Umbilical cord (tissue), 2 donors: ENCODE measurements around the gene FAM163A. TPM values are rescaled to one million over a fixed set of nuclear protein-coding genes. Genes with fewer than 3 reads are reported as not detected.
"Not testable (repeated sequence)": the region's sequence is repeated elsewhere in the genome, so short reads cannot be mapped to it uniquely, and the experiment has no call there.

Experiments used
- DNase-seq: peaks from one replicate; pipeline ENCODE4 v3.0.0-alpha.2; 2015; ENCODE audit warnings: low spot score
- total RNA-seq: library from RNA; depleted of rRNA; stranded (reverse); fragments of >200 nt; gene quantifications from one replicate; pipeline ENCODE4 v1.2.3, GENCODE V29; 2014; ENCODE audit warnings: low replicate concordance; ENCODE audit not compliant: insufficient read depth

FAM163A gene
- 3.6 TPM for total RNA-seq

DNA sequence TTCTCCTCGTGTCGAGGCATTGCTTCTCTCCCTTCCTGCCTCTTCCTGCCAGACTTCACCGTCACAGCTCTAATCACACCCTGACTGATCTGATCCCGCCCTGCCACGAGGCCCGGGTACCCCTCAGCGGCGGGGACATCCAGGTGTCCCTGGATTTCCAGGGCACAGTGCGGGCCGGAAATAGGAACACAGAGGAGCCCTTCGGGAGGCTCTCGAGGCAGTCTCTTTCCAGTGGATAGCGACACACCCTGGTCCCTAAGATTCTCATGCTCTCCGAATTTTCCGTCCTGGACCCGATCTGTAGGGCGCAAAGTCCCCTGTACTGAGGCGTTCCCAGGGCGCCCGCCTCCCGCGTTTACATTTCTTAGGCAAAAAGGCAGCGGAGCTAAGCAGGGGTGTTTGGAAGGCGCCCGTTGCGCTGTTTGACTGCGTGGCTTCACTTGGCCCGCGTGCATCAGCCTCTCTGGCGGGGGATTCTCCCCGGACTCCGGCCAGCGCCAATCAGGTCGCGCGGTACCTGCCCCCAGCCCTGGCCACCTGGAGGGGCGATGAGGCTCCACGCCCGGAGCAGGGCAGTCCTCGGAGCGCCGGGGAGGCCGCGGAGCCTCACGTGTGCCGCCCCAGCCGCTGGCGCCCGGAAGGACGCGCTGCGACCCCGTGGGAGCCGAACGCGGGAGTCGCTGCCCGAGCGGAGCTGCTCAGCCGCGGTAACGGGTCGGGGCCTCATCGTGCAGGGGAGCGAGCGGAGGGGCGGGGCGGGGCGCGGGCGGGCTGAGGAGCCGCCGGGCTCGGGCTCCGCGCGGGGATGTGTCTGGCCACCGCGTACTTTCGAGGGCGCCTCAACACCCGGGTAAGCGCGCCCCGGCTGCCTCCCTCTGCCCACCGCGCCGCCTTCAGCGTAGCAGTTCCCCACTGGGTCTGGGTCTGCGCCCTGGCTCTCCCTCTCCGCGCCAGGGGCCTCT, at the start of gene FAM163A:
FAM163A (plus strand) TSS at position 575 of the 962 bp plus-strand sequence. CDS start 69,807 bp downstream, outside the sequence.
- DNase-seq = no peak

DNA sequence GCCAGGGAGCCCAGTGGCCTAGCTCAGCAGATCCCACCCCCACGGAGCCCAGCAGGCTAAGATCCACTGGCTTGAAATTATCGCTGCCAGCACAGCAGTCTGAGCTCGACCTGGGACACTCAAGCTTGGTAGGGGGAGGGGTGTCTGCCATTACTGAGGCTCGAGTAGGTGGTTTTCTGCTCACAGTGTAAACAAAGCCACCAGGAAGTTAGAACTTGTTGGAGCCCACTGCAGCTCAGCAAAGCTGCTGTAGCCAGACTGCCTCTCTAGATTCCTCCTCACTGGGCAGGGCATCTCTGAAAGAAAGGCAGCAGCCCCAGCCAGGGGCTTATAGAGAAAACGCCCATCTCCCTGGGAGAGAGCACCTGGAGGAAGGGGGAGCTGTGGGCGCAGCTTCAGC, 48.6 kb upstream of the FAM163A start:
- not testable (repeated sequence) for DNase-seq

DNA sequence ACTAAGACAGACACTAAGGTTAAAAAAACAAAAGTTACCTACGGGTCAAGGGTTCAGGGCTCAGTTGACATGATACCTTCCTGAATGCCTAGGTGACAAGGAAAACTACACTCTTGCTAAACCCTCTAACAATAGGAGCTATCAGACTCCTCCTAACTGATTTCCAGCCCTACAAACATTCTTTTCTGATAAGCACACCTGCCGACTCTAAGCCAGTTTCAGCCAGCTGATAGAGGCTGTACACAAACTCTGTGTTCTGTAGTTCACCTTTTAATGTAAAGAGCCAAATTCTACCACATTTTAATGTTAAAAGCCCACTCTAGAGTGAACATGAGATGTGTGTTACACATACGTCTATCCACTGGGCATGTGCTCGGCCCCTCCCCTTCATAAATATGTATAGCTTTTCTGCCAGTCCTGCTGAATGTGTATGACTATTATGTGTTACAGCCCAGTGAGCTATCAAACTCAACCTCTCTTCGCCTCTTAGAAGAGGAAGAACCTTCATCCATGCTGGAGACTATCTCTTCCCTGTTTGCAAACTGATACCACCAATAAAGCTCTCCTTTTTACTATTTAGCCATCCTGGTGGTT, 40.0 kb upstream of the FAM163A start:
- no peak for DNase-seq

DNA sequence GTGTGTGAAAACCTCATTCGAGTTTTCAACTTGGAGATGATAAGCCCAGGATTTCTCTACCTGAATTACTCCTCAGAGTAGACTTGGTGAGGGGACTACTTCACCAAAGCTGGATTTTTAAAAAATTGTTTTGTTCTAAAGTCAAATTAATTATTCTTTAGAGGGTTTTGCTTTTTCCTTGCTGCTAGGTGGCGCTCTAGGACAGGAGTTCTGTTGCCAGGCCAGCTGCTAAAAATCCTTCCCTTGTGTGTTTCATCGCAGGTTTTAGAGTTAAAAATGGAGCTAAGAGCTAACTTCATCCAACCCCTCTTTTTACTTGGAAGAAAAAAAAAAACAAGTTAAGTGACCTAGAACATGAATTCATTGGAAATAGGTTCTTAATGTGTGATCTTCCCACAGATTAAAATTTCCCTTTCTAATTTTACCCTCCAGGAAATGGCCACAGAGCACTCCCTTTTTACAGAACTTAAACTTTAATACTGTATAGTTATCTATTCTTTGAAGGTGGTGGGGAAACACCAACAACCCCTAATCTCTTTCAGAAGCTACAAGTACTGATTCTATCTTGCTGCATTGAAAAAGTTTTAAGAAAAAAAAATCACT, 36.7 kb upstream of the FAM163A start:
- peak; percentile 72 for DNase-seq

DNA sequence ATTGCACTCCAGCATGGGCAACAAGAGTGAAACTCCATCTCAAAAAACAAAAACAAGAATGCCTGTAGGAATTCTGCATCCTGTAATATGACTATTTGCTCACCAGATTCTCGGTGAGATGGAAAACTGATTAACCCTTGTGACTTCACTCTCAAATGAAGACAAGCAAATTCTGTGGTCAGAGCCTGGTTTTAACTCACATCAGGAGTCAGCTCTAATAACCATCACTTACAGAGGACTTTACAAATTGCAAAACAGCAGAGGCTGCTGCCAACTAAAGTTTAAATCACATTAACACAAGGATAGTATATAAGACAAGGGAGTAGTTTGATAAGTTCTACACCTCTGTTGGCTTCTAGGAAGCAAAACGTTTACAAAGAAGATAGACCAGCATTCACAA, 35.7 kb upstream of the FAM163A start:
- no peak for DNase-seq

DNA sequence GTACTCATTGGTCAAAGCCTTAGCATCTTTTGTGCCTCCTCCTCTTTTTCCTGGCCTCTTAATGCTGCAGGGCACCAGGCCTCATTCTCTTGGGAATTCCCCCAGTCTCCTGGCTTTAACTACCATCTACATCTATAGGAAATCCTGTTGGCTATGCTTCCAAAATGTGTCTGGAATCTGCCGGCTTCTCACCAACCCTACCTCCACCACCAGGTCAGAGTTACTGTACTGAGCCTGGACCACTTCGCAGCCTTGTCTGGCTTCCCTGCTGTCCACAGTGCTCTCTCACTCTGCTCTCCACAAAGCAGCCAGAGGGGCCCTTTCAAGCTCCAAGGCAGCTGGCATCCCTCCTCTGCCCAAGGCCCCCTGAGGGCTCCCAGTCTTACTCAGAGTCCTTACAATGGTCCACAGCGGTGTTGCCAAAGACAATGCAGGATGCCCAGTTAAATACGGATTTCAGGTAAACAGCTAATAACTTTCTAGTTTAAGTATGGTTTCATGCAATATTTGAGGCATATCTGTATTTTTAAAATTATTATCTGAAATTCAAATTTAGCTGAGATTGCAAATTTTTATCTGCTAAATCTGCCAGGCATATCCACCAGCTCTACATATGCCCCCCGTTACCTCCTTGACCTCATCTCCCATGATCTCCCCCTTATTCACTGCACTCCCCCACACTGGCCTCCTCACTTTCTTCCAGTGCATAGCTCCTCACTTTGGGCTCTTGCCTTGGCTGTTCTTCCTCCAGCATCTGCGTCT, 34.5 kb upstream of the FAM163A start:
- DNase-seq = no peak

DNA sequence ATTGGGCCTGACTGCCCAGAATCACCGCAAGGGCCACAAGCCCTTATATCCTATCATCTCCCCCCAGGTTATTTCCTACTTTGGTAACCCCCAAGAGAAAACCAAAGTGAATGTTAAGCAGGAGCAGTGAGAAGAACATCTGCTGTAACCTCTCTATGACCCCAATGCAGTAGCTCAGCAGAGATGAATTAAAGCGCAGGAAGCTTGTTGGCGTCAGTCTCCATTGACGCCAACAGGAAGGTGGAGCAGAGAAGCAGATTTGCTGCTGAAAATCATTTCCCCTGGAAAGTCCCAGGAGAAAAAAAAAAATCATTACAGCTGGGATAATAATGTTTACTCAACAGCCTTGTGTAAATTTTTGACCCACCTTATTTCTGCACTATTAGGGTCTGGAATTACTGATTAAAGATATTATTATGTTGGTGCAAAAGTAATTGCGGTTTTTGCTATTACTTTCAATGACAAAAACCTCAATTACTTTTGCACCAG, 33.2 kb upstream of the FAM163A start:
- peak; percentile 66 for DNase-seq

DNA sequence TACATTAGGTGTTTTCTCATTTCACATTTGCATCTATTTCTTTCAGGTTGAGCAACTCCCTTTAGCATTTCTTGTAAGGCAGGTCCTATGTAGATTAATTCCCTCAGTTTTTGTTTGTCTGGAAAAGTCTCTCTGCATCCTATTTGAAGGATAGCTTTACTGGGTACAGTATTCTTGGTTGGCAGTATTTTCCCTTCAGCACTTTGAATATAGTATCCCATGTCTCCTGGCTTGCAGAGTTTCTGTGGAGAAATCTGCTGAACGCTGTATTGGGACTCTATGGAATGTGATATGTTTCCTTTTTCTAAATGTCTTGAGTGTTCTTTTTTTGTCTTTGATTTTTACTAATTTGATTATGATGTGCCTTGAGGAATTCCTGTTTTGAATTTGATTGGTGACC, 28.9 kb upstream of the FAM163A start:
- DNase-seq = no peak

DNA sequence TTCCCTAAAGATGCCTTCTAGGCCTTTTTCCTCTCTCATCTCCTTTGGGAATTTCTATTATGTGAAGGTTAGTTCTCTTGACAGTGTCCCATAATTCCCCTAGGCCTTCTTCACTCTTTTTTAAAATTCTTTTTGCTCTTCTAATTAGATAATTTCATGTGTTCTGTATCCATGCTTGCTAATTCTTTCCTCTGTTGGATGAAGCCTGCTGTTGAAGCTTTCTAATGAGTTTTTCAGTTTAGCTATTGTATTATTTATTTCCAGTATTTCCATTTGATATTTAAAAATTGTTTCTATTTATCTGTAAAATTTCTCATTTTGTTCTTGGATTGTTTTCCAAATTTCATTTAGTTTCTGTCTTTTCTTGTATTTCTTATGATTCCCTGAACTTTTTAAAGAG, 28.5 kb upstream of the FAM163A start:
- DNase-seq = no peak

DNA sequence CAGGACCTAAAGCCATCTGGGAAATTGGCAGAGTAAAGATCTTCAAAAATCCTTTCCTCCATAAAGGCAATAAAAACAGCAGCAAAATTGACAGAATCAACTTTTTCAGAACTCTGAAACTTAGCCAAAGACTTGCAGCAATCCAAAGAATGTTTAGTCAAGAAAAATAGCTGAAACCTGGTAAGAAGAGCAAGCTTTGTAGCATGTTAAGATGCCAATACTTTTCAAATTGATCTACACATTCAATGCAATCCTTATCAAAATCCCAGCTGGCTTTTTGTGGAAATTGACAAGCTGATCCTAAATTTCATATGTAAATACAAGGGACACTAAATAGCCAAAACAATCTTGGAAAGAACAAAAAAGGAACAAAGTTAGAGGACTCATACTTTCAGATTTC, 23.8 kb upstream of the FAM163A start:
- no peak for DNase-seq

DNA sequence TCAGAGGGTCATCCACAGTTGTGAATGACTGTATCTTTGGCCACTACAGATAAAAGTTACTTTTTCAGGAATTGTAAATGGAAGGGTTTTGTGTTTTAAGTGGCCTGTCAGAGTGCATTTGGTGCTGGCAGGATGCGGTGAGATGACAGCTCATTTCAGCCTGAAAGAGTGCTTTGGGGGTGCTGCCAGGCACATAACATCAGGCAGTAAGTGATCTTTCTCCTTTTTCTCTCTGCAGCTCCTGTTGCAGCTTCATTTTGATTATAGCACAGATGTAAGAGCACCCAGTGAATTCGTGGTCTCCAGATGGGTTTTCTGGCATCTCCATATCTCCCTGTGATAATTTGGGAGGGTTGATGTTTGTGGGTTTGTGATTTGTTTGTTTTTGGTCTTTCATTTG, 14.8 kb upstream of the FAM163A start:
- no peak for DNase-seq

DNA sequence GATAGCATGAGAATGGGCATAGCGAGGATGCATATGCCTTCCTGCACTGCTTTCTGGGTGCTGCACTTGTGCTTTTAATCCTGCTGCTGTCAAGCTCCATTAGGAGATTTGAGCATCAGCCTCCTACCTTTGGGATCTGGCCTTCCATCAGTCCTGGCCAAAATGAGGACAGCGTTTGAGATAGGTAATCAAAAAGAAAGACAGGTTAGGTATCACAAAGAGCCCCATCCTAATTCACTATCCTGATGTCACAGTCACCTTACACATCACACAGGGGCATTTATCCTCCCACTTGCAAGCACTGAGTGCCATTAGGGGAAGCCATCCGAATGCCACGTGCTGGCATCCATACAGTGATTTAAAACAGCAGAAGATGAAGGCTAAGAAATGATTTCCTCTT, 13.2 kb upstream of the FAM163A start:
- no peak for DNase-seq

DNA sequence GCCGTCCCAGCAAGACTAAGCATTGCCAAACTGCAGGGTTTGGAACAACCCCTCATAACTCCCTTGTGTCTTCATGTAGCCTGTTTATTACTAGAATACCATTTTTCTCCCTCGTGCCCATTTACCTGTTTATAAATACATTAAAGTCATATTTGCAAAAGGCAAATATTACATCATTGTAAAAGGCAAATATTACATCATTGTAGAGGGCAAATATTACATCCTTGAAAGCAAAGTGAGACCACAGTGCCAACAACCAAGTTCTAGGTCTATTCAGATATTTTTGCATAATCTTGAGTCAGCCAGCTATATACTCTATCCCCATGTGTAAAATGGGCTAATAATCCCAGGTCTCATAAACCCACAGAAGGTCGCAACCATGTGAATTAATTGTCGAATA, 11.4 kb upstream of the FAM163A start:
- DNase-seq = no peak

DNA sequence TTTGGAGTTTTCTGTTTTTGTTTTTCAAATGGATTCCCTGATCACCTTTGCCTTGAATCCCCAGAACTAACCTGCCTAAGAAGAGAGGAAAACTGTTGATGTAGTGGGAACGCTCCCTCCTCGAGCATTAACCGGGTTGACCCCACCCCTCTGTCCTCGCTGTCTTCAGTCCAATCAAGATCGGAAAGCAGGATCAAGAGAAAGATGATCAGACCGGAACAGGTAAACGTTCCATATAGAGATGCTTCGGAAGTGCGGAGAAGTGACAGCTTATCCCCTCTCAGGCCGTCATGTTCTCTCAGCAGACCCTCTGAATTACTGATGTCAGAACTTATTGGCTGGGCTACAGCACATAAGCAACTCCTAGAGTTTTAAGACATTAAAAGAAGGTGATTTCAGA, 800 bp upstream of the FAM163A start:
- DNase-seq = no peak

DNA sequence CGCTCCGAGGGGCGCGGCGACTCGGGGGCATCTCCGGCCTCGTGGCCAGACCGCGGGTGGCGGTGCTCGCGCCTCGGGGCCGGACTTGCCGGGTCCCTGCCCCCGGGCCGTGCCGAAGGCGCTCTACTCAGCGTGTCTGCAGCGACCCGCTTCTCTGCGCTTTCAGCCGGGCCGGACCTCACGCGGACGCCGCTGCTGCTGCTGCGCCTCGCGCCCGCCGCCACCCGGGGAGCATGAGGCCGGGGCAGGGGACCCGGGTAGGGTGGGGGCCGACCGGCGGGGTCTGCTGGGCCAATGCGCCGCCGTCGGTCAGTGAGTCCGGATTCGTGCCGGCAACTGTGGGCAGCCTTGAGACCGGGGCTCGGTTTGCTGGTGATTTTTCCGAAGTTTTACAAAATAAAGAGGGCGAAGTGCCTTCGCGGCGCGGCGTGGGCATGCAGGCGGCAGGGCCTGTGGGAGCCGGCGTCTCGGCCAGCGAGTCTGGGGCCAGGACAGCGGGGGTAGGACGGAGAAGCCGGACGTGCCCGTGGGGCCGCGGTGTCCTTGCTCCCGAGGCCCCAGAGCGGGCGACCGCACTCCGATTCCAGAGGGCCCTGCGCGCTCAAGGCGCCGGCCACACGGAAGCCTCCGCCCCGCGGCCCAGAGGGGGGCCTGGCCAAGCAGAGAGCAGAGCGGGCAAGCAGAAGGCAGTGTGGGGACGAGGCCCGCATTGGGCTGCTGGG, 749 bp downstream of the FAM163A start:
- DNase-seq = no peak

DNA sequence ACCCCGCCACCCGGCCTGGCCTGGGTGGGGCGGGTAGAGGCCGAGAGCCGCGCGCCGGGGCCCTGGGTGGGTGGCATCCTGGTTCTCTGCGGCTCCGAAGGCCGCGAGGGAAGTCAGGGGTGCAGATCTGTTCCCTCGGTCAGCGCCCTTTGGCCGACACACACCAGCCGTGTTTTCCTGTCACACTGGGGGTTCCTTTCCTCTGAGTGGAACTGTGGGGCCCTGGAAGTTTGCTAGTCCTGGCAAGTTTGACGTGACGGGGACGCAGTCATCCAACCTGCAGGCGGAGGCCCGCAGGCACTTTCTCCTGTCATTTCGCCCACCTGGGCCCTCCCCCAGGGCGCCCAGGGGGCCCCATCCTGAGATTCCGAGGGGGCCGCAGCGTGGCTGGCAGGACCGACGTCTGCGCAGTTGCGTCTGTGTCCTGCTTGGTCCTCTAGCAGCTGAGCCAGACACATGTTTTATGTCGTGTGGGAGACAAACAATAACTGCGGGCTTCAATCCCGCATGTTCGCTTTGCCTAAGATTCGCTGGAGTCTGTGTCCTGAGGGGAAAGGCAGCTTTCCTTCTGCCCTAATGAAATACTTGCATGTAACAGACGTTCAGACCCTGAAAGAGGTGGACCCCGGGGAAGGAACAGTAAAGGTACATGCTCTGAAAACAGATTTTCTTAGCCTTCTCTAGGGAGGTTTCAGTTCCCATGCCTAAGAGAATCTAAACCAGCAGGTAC, 1.5 kb downstream of the FAM163A start:
- DNase-seq = no peak

DNA sequence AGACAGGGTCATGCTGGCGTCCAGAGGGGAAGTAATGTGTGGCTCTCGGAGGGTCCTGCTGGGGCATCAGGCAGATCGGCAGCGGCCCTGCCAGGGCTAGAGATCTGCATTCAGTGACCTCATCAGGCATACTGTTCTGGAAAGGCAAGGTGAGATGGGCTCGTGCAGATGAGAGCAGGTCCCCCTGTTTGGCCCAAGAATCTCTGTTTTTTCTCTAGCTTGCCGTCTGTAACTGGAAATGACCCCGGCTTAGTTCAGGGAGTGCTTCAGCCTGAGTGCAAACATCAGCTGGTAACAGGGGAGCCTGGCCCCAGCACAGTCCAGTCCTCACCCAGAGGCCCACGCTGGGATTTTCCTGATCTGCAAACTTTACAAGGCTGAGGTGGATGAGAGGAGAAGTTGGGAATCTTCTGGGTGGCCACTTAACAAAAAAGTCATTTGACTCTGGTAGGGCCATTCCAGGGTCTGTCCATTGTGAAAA, 2.1 kb downstream of the FAM163A start:
- no peak for DNase-seq

DNA sequence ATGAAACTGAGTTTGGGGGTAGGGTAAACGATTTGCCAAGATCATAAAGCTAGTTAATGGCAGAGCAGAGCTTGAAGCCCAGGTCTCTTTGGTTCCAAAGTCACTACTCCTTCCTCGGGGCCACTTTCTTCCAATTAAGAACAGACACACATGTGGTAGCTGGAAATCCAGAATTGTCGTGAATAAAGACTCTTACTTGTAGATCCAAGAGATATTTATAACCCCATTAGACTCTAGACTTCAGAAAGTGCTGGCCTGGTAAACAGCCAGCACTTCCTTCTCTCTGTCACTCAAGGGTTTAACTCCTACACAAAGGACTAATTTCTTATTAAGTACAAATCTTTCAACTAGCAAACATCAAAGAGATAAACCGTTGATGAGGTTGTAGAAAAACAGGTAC, 2.7 kb downstream of the FAM163A start:
- no peak for DNase-seq

DNA sequence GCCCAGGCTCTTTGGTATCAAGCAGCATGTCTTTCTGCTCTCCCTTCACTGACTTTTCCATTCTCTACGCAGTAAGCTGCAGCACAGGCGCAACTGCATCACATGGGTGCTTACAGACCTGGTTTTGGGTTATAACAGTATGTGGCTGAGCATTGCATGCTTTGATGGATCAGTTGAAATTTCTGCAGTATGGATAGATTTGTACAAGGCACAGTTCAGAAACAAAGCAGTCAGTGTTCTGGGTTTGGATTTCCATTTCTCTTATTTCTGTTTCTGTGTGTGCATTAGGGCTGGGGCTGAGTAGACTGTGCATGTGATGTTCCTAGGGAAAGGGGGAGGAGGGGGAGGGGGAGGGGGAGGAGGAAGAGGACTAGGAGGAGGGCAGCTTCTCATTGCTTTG, 4.5 kb downstream of the FAM163A start:
- DNase-seq = no peak

DNA sequence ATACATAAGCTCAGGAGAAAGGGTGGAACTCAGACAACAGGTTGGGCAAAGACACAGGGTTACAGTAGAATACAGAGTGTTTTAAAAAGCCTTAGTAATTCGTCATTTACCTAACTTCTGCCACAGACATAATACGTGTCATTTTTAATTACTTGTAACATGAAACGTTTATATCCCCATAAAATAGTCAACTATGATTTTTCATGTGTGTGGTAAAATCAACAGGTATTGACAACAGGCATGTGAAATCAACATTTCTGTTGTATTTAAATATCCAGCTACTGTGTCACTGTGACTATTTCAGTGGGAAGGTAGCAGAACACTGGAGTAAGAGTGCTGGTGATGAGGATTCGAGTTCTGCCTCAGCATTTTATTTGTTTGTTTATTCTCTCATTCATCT, 5.7 kb downstream of the FAM163A start:
- DNase-seq = no peak
